Measurements from ENCODE around the gene WNK4.

The WNK4 gene

DNA sequence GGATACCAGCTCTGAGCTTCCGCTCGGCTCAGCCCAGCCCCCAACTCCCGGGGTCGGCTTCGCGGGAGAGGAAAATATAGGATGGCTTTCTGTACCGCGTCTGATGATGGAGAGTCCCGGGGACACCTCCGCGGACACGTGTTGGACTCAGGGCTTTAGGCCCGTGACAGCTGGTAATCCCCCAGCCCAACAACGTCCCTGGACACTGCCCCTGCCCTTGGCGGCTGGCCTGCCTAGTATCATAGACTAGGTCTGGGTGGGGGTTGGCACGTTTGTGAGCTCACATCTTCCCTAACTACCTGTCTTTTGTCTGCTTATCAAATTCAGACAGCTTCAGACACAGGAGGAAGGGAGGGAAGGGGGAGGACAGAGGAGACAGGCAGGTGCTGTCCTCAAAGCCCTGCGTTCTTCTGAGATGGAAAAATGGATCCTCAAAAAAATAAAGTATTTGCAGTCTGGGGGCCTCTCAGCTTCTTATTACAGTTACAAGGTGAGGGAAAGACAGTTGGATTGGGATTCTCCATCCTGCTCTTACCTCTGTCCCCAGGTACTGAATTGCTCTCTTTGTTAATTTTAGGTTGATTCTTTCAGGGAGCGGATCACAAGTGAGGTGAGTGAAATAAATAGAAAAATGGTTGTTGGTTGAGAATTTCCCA is 53.5 kb downstream of the WNK4 start:
- in situ Hi-C loops (cut with HindIII; ENCODE audit: low sequenced_read_pairs) = no loop called here

DNA sequence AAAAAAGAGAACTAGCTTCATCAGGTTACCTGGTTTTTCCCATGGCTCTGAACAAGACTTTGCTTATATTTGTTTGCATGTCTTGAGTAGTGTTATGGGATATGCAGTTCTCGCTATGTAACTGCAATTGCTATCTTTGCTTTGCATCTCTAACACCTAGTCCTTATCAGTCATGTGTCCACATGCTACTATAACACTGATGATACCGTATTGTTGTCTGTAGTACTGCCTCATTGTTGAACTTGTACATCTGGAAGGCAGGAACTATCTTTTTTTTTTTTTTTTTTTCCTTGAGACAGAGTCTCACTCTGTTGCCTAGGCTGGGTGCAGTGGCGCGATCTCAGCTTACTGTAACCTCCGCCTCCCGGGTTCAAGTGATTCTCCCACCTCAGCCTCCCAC is 55.3 kb downstream of the WNK4 start:
- in situ Hi-C loops (cut with HindIII; ENCODE audit: low sequenced_read_pairs) = no loop called here

DNA sequence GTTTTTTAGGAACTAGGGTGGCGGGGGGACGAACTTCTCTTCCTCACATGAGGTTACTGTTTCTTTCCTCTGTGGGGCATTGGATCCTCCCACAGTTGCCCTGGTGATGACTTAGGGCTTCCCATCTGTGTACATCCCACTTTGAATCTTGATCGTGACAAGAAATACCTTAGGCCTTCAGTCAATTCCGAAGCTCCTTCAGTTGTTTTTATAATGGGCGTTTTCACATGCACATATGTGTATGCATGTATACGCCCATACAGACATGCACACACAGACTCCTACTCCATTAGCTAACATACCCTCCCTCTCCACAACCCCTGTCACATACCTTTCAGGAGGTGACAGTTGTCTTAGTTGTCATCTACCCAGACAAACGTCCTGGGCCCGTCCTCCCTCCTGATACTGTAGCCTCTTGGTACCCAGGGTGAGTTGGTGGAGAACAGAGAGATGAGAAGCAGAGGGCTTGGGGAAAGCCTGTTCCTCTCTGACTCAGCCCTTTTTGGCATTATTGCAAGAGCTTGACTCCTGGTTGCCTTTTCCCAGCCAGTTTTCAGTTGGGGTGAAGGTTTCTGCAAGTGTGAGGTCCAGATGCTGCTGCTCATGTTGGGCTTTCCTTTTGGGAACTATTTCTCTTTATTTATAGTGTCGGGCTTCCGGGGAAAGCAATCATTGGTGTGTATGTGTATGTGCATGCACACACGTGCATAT is 61.7 kb downstream of the WNK4 start:
- in situ Hi-C loops (cut with HindIII; ENCODE audit: low sequenced_read_pairs) = no loop called here

DNA sequence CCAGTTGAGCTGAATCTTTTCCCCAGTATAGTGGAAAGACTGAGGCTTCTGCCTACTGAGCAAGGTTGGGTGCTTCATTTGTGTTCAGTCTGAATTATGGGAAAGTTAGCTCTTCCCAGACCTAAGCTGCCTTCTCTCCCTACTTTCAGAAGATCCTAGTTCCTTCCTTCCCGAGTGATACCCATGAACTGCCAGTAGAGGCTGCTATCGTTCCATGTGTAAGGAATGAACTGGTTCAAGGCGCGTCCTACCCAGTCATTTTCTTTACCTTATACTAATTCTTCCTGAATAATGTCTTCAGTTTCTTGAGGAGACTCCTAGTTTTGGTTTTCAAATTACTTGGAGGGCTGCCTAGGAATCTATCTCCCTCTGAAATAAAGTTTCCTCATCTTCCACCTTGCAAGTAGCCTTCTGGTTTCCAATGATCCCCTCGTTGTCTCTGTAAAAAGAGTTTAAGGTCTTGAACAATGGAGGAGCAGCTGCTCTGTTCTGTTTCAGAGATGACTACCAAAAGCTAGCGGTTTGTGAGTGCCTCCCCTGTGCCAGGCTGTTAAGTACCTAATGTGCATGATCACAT is 63.0 kb downstream of the WNK4 start:
- in situ Hi-C loops (cut with HindIII; ENCODE audit: low sequenced_read_pairs) = no loop called here

DNA sequence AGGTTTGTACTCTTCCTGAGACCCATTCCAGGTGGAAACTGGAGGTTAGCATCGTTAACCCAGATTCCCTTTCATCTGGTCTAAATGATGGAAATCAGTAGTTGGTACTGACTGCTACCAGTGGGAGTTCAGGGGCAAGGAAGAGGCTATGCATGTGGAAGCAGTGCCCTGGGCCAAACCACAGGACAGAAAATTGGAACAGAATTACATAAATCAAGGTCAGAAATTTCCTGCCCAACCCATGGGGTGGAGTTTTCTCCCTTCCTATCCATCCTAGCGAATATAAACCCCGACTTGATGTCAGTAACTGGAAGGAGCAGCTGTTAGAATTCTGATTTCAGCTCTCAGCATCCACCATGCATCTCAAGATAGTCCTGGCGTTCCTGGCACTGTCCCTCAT is 63.9 kb downstream of the WNK4 start, which contains the start of gene AOC2:
AOC2 (plus strand) TSS at position 310 of the 400 bp plus-strand sequence; CDS start at position 357, 47 bp downstream.
- in situ Hi-C loops (cut with HindIII; ENCODE audit: low sequenced_read_pairs) = no loop called here

DNA sequence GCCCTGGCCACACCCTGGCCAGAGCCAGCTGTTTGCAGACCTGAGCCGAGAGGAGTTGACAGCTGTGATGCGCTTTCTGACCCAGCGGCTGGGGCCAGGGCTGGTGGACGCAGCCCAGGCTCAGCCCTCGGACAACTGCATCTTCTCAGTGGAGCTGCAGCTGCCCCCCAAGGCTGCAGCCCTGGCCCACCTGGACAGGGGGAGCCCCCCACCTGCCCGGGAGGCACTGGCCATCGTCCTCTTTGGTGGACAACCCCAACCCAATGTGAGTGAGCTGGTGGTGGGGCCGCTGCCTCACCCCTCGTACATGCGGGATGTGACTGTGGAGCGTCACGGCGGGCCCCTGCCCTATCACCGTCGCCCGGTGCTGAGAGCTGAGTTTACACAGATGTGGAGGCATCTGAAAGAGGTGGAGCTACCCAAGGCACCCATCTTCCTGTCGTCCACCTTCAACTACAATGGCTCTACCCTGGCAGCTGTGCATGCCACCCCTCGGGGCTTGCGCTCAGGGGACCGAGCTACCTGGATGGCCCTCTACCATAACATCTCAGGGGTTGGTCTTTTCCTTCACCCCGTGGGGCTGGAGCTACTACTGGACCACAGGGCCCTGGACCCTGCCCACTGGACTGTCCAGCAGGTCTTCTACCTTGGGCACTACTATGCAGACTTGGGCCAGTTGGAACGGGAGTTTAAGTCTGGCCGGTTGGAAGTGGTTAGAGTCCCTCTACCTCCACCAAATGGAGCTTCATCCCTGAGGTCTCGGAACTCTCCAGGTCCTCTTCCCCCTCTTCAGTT is 64.5 kb downstream of the WNK4 start:
- in situ Hi-C loops (cut with HindIII; ENCODE audit: low sequenced_read_pairs) = no loop called here

DNA sequence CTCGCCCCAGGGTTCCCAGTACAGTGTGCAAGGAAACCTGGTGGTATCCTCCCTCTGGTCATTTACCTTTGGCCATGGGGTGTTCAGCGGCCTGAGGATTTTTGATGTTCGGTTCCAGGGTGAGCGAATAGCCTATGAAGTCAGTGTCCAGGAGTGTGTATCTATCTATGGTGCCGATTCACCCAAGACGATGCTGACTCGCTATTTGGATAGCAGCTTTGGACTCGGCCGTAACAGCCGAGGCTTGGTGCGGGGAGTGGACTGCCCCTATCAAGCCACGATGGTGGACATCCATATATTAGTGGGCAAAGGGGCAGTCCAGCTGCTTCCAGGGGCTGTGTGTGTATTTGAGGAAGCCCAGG is 65.1 kb downstream of the WNK4 start:
- in situ Hi-C loops (cut with HindIII; ENCODE audit: low sequenced_read_pairs) = no loop called here

DNA sequence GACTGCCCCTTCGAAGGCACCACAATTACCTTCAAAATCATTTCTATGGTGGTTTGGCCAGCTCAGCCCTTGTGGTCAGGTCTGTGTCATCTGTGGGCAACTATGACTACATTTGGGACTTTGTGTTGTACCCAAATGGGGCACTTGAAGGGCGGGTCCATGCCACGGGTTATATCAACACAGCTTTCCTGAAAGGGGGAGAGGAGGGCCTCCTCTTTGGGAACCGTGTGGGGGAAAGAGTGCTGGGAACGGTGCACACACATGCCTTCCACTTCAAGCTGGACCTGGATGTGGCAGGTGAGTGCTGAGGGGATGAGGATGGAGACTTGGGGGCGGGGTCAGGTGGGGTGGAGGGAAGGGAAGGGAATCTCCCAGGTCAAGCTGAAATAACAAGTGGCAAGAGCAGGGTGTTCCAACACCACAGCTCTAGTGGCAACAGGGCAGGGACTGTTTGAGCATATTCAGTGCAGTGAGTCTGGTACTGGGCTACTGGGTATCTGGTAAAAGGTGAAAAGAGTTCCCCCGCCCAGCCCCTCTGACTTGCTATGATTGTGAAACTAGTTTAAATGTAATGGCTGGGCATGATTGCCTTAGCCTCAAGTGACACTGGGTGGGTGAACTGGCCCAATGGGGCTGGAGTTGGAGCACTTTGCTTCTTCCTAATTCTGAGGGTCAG is 65.6 kb downstream of the WNK4 start:
- in situ Hi-C loops (cut with HindIII; ENCODE audit: low sequenced_read_pairs) = no loop called here
